Measurements from ENCODE around the gene MBNL1.

The MBNL1 gene

GRCh38 chr3:152268555-152269055, at the start of gene MBNL1:
MBNL1 (plus strand) TSS chr3:152268929; CDS start chr3:152300194, 31,265 bp downstream.
- peak; percentile 83 for DNase-seq

- DNase-seq, result no peak
Measured at GRCh38 chr3:152219216-152219615, 49.5 kb upstream of the MBNL1 start.

- no peak for DNase-seq
Measured at GRCh38 chr3:152219769-152220255, 48.9 kb upstream of the MBNL1 start.

- DNase-seq, result no peak
Measured at GRCh38 chr3:152222327-152222726, 46.4 kb upstream of the MBNL1 start.

- DNase-seq, result no peak
Measured at GRCh38 chr3:152225201-152225600, 43.5 kb upstream of the MBNL1 start.

- DNase-seq, result no peak
Measured at GRCh38 chr3:152226176-152226575, 42.6 kb upstream of the MBNL1 start.

- DNase-seq, result no peak
Measured at GRCh38 chr3:152227027-152227426, 41.7 kb upstream of the MBNL1 start.

- DNase-seq, result peak; percentile 46
Measured at GRCh38 chr3:152229692-152230091, 39.0 kb upstream of the MBNL1 start.

GRCh38 chr3:152230370-152230769, 38.4 kb upstream of the MBNL1 start:
- no peak for DNase-seq

GRCh38 chr3:152232001-152232400, 36.7 kb upstream of the MBNL1 start:
- DNase-seq, result no peak

- DNase-seq, result no peak
Measured at GRCh38 chr3:152232679-152233078, 36.0 kb upstream of the MBNL1 start.

- DNase-seq, result no peak
Measured at GRCh38 chr3:152234657-152235375, 33.9 kb upstream of the MBNL1 start.

GRCh38 chr3:152235709-152236298, 32.9 kb upstream of the MBNL1 start:
- DNase-seq, result no peak

GRCh38 chr3:152236716-152237115, 32.0 kb upstream of the MBNL1 start:
- no peak for DNase-seq

GRCh38 chr3:152241142-152242017, 27.3 kb upstream of the MBNL1 start:
- DNase-seq, result no peak

GRCh38 chr3:152243301-152243711, 25.4 kb upstream of the MBNL1 start:
- DNase-seq, result no peak

GRCh38 chr3:152243721-152244516, 24.8 kb upstream of the MBNL1 start:
- DNase-seq, result no peak

- DNase-seq, result no peak
Measured at GRCh38 chr3:152244517-152244888, 24.2 kb upstream of the MBNL1 start.

- no peak for DNase-seq
Measured at GRCh38 chr3:152245498-152246170, 23.1 kb upstream of the MBNL1 start.

GRCh38 chr3:152251916-152252315, 16.8 kb upstream of the MBNL1 start:
- no peak for DNase-seq

GRCh38 chr3:152252755-152253154, 16.0 kb upstream of the MBNL1 start:
- no peak for DNase-seq

- DNase-seq, result no peak
Measured at GRCh38 chr3:152253514-152253913, 15.2 kb upstream of the MBNL1 start.
